COR-L47 (cell line): ENCODE data around the gene ARFGAP2.
"Not testable (repeated sequence)": the region's sequence is repeated elsewhere in the genome, so short reads cannot be mapped to it uniquely, and the experiment has no call there.

ENCODE experiments used
- DNase-seq: peaks from one replicate; lab custom pipeline; 2025; lab: John Stamatoyannopoulos, UW

The ARFGAP2 gene

GRCh38 chr11:47176328-47177228 is at the start of gene ARFGAP2:
Gene ARFGAP2 (minus strand): TSS chr11:47176879. CDS start chr11:47176853, 26 bp downstream.
- DNase-seq = peak; percentile 95

GRCh38 chr11:47225552-47226400 is 49.1 kb upstream of the ARFGAP2 start:
- no peak for DNase-seq

GRCh38 chr11:47222696-47223095 is 46.0 kb upstream of the ARFGAP2 start:
- DNase-seq = no peak

- DNase-seq = no peak
Measured at GRCh38 chr11:47220401-47220821, 43.7 kb upstream of the ARFGAP2 start.

- peak; percentile 41 for DNase-seq
Measured at GRCh38 chr11:47216121-47216798, 39.6 kb upstream of the ARFGAP2 start.

- no peak for DNase-seq
Measured at GRCh38 chr11:47215366-47215910, 38.8 kb upstream of the ARFGAP2 start.

- DNase-seq = peak; percentile 83
Measured at GRCh38 chr11:47213950-47214565, 37.4 kb upstream of the ARFGAP2 start.

GRCh38 chr11:47212938-47213337 is 36.3 kb upstream of the ARFGAP2 start:
- no peak for DNase-seq

GRCh38 chr11:47208628-47209027 is 31.9 kb upstream of the ARFGAP2 start:
- DNase-seq = no peak

- not testable (repeated sequence) for DNase-seq
Measured at GRCh38 chr11:47208008-47208552, 31.4 kb upstream of the ARFGAP2 start.

GRCh38 chr11:47207459-47207858 is 30.8 kb upstream of the ARFGAP2 start:
- DNase-seq = no peak

- DNase-seq = not testable (repeated sequence)
Measured at GRCh38 chr11:47206577-47206976, 29.9 kb upstream of the ARFGAP2 start.

GRCh38 chr11:47204637-47204989 is 27.9 kb upstream of the ARFGAP2 start:
- no peak for DNase-seq

GRCh38 chr11:47202576-47202975 is 25.9 kb upstream of the ARFGAP2 start:
- no peak for DNase-seq

- no peak for DNase-seq
Measured at GRCh38 chr11:47201015-47201414, 24.3 kb upstream of the ARFGAP2 start.

GRCh38 chr11:47198161-47198560 is 21.5 kb upstream of the ARFGAP2 start:
- DNase-seq = not testable (repeated sequence)

GRCh38 chr11:47192111-47192510 is 15.4 kb upstream of the ARFGAP2 start:
- no peak for DNase-seq

GRCh38 chr11:47191137-47191536 is 14.5 kb upstream of the ARFGAP2 start:
- not testable (repeated sequence) for DNase-seq

GRCh38 chr11:47189100-47189834 is 12.6 kb upstream of the ARFGAP2 start:
- no peak for DNase-seq

- DNase-seq = no peak
Measured at GRCh38 chr11:47188259-47188658, 11.6 kb upstream of the ARFGAP2 start.
